Measurements from ENCODE around the gene BTBD16.

The BTBD16 gene

GRCh38 chr10:122362031-122362592, 91.0 kb downstream of the BTBD16 start:
- H3K27me3 ChIP-seq (ENCODE audit: insufficient read depth, poor library complexity, severe bottlenecking): no peaks in the 10 kb centered on the region
- ATAC-seq (ENCODE audit: low read depth): no peak
- TF ChIP-seq CTCF (IDR thresholded peaks at IDR 0.05; ENCODE audit: poor library complexity, severe bottlenecking): no peak

DNA sequence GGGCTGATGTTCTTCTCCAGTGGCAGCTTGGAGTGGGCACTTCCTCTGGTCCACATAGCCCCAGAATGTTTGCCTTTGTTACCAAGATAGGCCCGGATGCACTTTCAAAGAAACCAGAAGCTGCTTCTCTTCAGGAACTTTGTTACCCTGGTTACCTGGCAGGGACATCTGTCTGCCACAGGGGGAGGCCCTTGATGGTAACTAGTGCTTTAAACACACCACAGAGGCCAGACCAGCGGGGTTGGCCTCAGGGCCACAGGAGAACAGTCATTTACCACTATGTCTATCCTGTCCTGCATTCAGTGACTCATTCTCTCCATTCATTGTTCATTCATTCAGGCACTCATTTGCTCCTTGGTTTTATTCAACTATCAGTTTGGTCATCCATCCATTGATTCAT, 91.5 kb downstream of the BTBD16 start:
- ATAC-seq (ENCODE audit: low read depth) (no peak), DNase-seq (ENCODE audit: low spot score) (no peak)
- no peaks in the 10 kb centered on the region for H3K27me3 ChIP-seq (ENCODE audit: insufficient read depth, poor library complexity, severe bottlenecking)
- TF ChIP-seq CTCF (IDR thresholded peaks at IDR 0.05; ENCODE audit: poor library complexity, severe bottlenecking): no peak
- H3K9me3 ChIP-seq (ENCODE audit: severe bottlenecking): no peaks in the 10 kb centered on the region
- peak overlapping the region; percentile 66 for H3K27ac ChIP-seq (ENCODE audit: poor library complexity, severe bottlenecking)
- H3K4me1 ChIP-seq (ENCODE audit: insufficient read depth, poor library complexity, severe bottlenecking): peaks cover 19% of the 10 kb centered on the region
- no peaks in the 10 kb centered on the region for H3K36me3 ChIP-seq (ENCODE audit: low read depth)
- H3K4me3 ChIP-seq (ENCODE audit: severe bottlenecking): no peak overlapping the region

More at GRCh38 chr10:122362031-122362592, 91.0 kb downstream of the BTBD16 start:
- H3K9me3 ChIP-seq (ENCODE audit: severe bottlenecking): no peaks in the 10 kb centered on the region
- no peak for DNase-seq (ENCODE audit: low spot score)
- H3K36me3 ChIP-seq (ENCODE audit: low read depth): no peaks in the 10 kb centered on the region
- peaks cover 19% of the 10 kb centered on the region for H3K4me1 ChIP-seq (ENCODE audit: insufficient read depth, poor library complexity, severe bottlenecking)
- H3K4me3 ChIP-seq (ENCODE audit: severe bottlenecking): no peak overlapping the region
- H3K27ac ChIP-seq (ENCODE audit: poor library complexity, severe bottlenecking): no peak overlapping the region

- no peak overlapping the region for H3K4me3 ChIP-seq (ENCODE audit: severe bottlenecking)
- DNase-seq (ENCODE audit: low spot score) (no peak), ATAC-seq (ENCODE audit: low read depth) (no peak)
- H3K36me3 ChIP-seq (ENCODE audit: low read depth): no peaks in the 10 kb centered on the region
- peak overlapping the region; percentile 66 for H3K27ac ChIP-seq (ENCODE audit: poor library complexity, severe bottlenecking)
- no peaks in the 10 kb centered on the region for H3K9me3 ChIP-seq (ENCODE audit: severe bottlenecking)
- no peak for TF ChIP-seq CTCF (IDR thresholded peaks at IDR 0.05; ENCODE audit: poor library complexity, severe bottlenecking)
- no peaks in the 10 kb centered on the region for H3K27me3 ChIP-seq (ENCODE audit: insufficient read depth, poor library complexity, severe bottlenecking)
- H3K4me1 ChIP-seq (ENCODE audit: insufficient read depth, poor library complexity, severe bottlenecking): peaks cover 19% of the 10 kb centered on the region
These were observed 92.2 kb downstream of the BTBD16 start for GRCh38 chr10:122363311-122363710.

- H3K27ac ChIP-seq (ENCODE audit: poor library complexity, severe bottlenecking): peak overlapping the region; percentile 66
- H3K4me3 ChIP-seq (ENCODE audit: severe bottlenecking): no peak overlapping the region
- no peak for TF ChIP-seq CTCF (IDR thresholded peaks at IDR 0.05; ENCODE audit: poor library complexity, severe bottlenecking)
- ATAC-seq (ENCODE audit: low read depth) (peak; percentile 90), DNase-seq (ENCODE audit: low spot score) (no peak)
- no peaks in the 10 kb centered on the region for H3K9me3 ChIP-seq (ENCODE audit: severe bottlenecking)
- no peaks in the 10 kb centered on the region for H3K27me3 ChIP-seq (ENCODE audit: insufficient read depth, poor library complexity, severe bottlenecking)
- H3K4me1 ChIP-seq (ENCODE audit: insufficient read depth, poor library complexity, severe bottlenecking): peaks cover 19% of the 10 kb centered on the region
- no peaks in the 10 kb centered on the region for H3K36me3 ChIP-seq (ENCODE audit: low read depth)
These were observed 92.8 kb downstream of the BTBD16 start for GRCh38 chr10:122363722-122364463.
